GM21528 (cell line): ENCODE measurements around the gene SIRT7.

Source experiments
- ATAC-seq: cut with Tn5 transposase; IDR thresholded peaks from one replicate; pipeline ENCODE4 v1.9.1; 2021; ENCODE audit warnings: mild to moderate bottlenecking, moderate library complexity; ENCODE audit not compliant: unreplicated experiment, low FRiP score

Gene SIRT7

GRCh38 chr17:81890447-81891302 lies 27.3 kb downstream of the SIRT7 start:
- ATAC-seq = peak; percentile 27

GRCh38 chr17:81889602-81890001 lies 28.4 kb downstream of the SIRT7 start:
- ATAC-seq = no peak

GRCh38 chr17:81888988-81889595 lies 28.9 kb downstream of the SIRT7 start:
- no peak for ATAC-seq

- ATAC-seq = no peak
Observed at GRCh38 chr17:81888105-81888987, 29.6 kb downstream of the SIRT7 start.

GRCh38 chr17:81885869-81886548 lies 32.0 kb downstream of the SIRT7 start:
- no peak for ATAC-seq

GRCh38 chr17:81885454-81885853 lies 32.5 kb downstream of the SIRT7 start:
- ATAC-seq = no peak

GRCh38 chr17:81884968-81885367 lies 33.0 kb downstream of the SIRT7 start:
- ATAC-seq = no peak

GRCh38 chr17:81884520-81884919 lies 33.5 kb downstream of the SIRT7 start:
- ATAC-seq = no peak

GRCh38 chr17:81879121-81879520 lies 38.9 kb downstream of the SIRT7 start:
- no peak for ATAC-seq

GRCh38 chr17:81878294-81878693 lies 39.7 kb downstream of the SIRT7 start:
- ATAC-seq = no peak

GRCh38 chr17:81877569-81877968 lies 40.4 kb downstream of the SIRT7 start:
- ATAC-seq = no peak

- peak; percentile 46 for ATAC-seq
Observed at GRCh38 chr17:81871387-81872230, 46.4 kb downstream of the SIRT7 start.

- ATAC-seq = peak; percentile 17
Observed at GRCh38 chr17:81870981-81871386, 47.0 kb downstream of the SIRT7 start, which contains the start of gene ARHGDIA. TSS of gene ARHGDIA (minus strand) at chr17:81871337. CDS start at chr17:81869930, 1,407 bp downstream.

GRCh38 chr17:81870131-81870980 lies 47.6 kb downstream of the SIRT7 start:
- peak; percentile 8 for ATAC-seq

- ATAC-seq = no peak
Observed at GRCh38 chr17:81869221-81870130, 48.5 kb downstream of the SIRT7 start.

- no peak for ATAC-seq
Observed at GRCh38 chr17:81868674-81869220, 49.2 kb downstream of the SIRT7 start.

- no peak for ATAC-seq
Observed at GRCh38 chr17:81867991-81868673, 49.8 kb downstream of the SIRT7 start.
